Activated naive CD8-positive, alpha-beta T cell treated with anti-CD3 and anti-CD28 coated beads for 36 hours (primary cell): Measurements from ENCODE around the gene GRIK4. TPM values are rescaled to one million over a fixed set of nuclear protein-coding genes. Genes with fewer than 3 reads are reported as not detected.
"Not testable (repeated sequence)": the region's sequence is repeated elsewhere in the genome, so short reads cannot be mapped to it uniquely, and the experiment has no call there.

Experiments used
- DNase-seq: peaks from one replicate; pipeline ENCODE4 v3.0.0; 2021
- H3K27ac Mint-ChIP-seq: one replicate; pipeline ENCODE4 v1.8.0; 2022; ENCODE audit warnings: mild to moderate bottlenecking, moderate library complexity, mixed read lengths
- H3K27me3 Mint-ChIP-seq: one replicate; pipeline ENCODE4 v1.8.0; 2022; ENCODE audit warnings: mild to moderate bottlenecking, mixed read lengths
- H3K36me3 Mint-ChIP-seq: one replicate; pipeline ENCODE4 v1.8.0; 2021; ENCODE audit warnings: mild to moderate bottlenecking, mixed read lengths
- H3K4me1 Mint-ChIP-seq: one replicate; pipeline ENCODE4 v1.8.0; 2021; ENCODE audit warnings: mixed read lengths
- H3K4me3 Mint-ChIP-seq: one replicate; pipeline ENCODE4 v1.8.0; 2022; ENCODE audit warnings: mild to moderate bottlenecking, moderate library complexity, mixed read lengths
- H3K9me3 Mint-ChIP-seq: one replicate; pipeline ENCODE4 v1.8.0; 2022; ENCODE audit warnings: mixed read lengths
- total RNA-seq, 2 experiments: library from RNA; stranded (reverse); gene quantifications; one replicate each; pipeline ENCODE4 v1.2.3, GENCODE V29; 2021

GRIK4 gene
- total RNA-seq, 2 experiments from 2014 or later: 0.40 to 0.43 TPM

GRCh38 chr11:121021718-121022117, 510.2 kb downstream of the GRIK4 start:
- H3K4me1 Mint-ChIP-seq: peaks cover 16% of the 10 kb centered on the region
- not testable (repeated sequence) for H3K27me3 Mint-ChIP-seq, H3K4me3 Mint-ChIP-seq, H3K9me3 Mint-ChIP-seq, H3K36me3 Mint-ChIP-seq, H3K27ac Mint-ChIP-seq, DNase-seq

- peaks cover 4% of the 10 kb centered on the region for H3K27me3 Mint-ChIP-seq
- no peaks in the 10 kb centered on the region for H3K36me3 Mint-ChIP-seq
- H3K9me3 Mint-ChIP-seq: no peaks in the 10 kb centered on the region
- peak; percentile 81 for DNase-seq
- H3K4me1 Mint-ChIP-seq: peaks cover 26% of the 10 kb centered on the region
- H3K4me3 Mint-ChIP-seq: peak within 1 kb of the TSS; percentile 86
- peak within 1 kb of the TSS; percentile 56 for H3K27ac Mint-ChIP-seq
Observed at GRCh38 chr11:121023848-121024751, 512.6 kb downstream of the GRIK4 start, which contains the start of gene TBCEL. TSS of gene TBCEL (plus strand) at chr11:121024102. CDS start at chr11:121045691, 21,589 bp downstream.

GRCh38 chr11:121024989-121025388, 513.4 kb downstream of the GRIK4 start:
- H3K4me3 Mint-ChIP-seq: peak overlapping the region; percentile 86
- no peaks in the 10 kb centered on the region for H3K9me3 Mint-ChIP-seq
- peak overlapping the region; percentile 2 for H3K27ac Mint-ChIP-seq
- no peak for DNase-seq
- peaks cover 2% of the 10 kb centered on the region for H3K36me3 Mint-ChIP-seq
- H3K4me1 Mint-ChIP-seq: peaks cover 31% of the 10 kb centered on the region
- peaks cover 4% of the 10 kb centered on the region for H3K27me3 Mint-ChIP-seq

DNA sequence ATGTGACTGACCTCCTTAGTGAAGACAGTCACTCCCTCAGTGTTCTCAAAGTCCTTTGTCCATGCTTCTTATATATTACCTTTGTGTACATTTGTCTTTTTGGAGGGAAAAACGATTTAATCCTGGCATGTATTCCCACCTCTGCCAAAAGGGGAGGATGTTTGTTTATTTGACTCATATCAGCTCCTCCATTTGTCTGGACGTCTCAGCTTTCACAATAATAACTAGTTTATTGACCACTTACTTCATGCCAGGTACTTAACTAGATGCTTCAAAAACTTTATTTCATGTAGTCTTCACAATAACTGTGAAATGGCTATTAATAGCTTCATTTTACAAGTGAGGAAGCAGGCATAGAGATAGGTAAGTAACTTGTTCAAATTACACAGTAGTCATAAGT, 517.6 kb downstream of the GRIK4 start:
- no peak overlapping the region for H3K4me3 Mint-ChIP-seq
- H3K27ac Mint-ChIP-seq: no peak overlapping the region
- peaks cover 38% of the 10 kb centered on the region for H3K4me1 Mint-ChIP-seq
- DNase-seq: no peak
- peaks cover 8% of the 10 kb centered on the region for H3K36me3 Mint-ChIP-seq
- no peaks in the 10 kb centered on the region for H3K27me3 Mint-ChIP-seq
- H3K9me3 Mint-ChIP-seq: no peaks in the 10 kb centered on the region

DNA sequence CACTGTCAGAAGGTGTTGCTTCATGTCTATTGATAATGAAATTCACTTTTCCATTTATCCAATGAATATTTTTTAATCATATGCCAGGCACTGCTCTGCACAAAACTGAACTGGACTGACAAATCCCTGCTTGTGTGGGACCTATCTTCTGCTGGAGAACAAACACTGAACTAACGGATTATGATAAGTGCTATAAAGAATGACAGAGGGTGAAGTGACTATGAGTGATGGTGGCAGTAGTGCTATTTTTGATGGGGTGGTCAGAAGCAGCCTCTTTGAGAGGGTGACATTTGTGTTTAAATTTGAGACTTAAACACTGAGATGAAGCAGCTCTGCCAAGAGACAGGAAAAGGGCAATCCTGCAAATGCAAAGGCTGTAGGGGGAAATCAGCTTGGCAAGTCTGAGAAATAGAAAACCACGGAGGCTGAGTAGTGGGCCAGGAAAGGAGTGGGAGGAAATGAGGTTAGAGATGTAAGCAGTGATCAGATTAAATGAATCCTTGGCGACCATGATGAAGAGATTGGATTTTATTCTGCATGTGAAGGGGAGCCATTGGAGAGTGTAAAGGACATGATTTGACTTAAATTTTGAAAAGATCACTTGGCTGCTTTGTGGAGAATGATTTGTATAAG, 518.4 kb downstream of the GRIK4 start:
- H3K4me3 Mint-ChIP-seq: no peak overlapping the region
- no peaks in the 10 kb centered on the region for H3K27me3 Mint-ChIP-seq
- no peak for DNase-seq
- H3K9me3 Mint-ChIP-seq: no peaks in the 10 kb centered on the region
- peaks cover 8% of the 10 kb centered on the region for H3K36me3 Mint-ChIP-seq
- peaks cover 38% of the 10 kb centered on the region for H3K4me1 Mint-ChIP-seq
- H3K27ac Mint-ChIP-seq: no peak overlapping the region

- no peak overlapping the region for H3K4me3 Mint-ChIP-seq
- DNase-seq: no peak
- H3K9me3 Mint-ChIP-seq: peaks cover 3% of the 10 kb centered on the region
Observed at GRCh38 chr11:121031167-121031566, 519.6 kb downstream of the GRIK4 start.

GRCh38 chr11:121031648-121032047, 520.1 kb downstream of the GRIK4 start:
- not testable (repeated sequence) for DNase-seq, H3K27ac Mint-ChIP-seq, H3K9me3 Mint-ChIP-seq, H3K4me3 Mint-ChIP-seq, H3K27me3 Mint-ChIP-seq
- Mint-ChIP-seq H3K36me3 (peaks cover 15% of the 10 kb centered on the region), H3K4me1 (peaks cover 43% of the 10 kb centered on the region)

More at GRCh38 chr11:121031167-121031566, 519.6 kb downstream of the GRIK4 start:
- peaks cover 41% of the 10 kb centered on the region for H3K4me1 Mint-ChIP-seq
- H3K27ac Mint-ChIP-seq: no peak overlapping the region
- H3K27me3 Mint-ChIP-seq: no peaks in the 10 kb centered on the region
- H3K36me3 Mint-ChIP-seq: peaks cover 15% of the 10 kb centered on the region

- Mint-ChIP-seq H3K9me3 (peaks cover 4% of the 10 kb centered on the region), H3K36me3 (peaks cover 15% of the 10 kb centered on the region), H3K4me1 (peaks cover 38% of the 10 kb centered on the region), H3K4me3 (no peak overlapping the region), H3K27me3 (no peaks in the 10 kb centered on the region), H3K27ac (no peak overlapping the region)
- no peak for DNase-seq
Observed at GRCh38 chr11:121032546-121032945, 521.0 kb downstream of the GRIK4 start.

- no peak for DNase-seq
- Mint-ChIP-seq H3K9me3 (peaks cover 4% of the 10 kb centered on the region), H3K27me3 (no peaks in the 10 kb centered on the region), H3K36me3 (peaks cover 17% of the 10 kb centered on the region), H3K27ac (no peak overlapping the region), H3K4me3 (no peak overlapping the region), H3K4me1 (peaks cover 40% of the 10 kb centered on the region)
Observed at GRCh38 chr11:121033635-121034034, 522.1 kb downstream of the GRIK4 start.

DNA sequence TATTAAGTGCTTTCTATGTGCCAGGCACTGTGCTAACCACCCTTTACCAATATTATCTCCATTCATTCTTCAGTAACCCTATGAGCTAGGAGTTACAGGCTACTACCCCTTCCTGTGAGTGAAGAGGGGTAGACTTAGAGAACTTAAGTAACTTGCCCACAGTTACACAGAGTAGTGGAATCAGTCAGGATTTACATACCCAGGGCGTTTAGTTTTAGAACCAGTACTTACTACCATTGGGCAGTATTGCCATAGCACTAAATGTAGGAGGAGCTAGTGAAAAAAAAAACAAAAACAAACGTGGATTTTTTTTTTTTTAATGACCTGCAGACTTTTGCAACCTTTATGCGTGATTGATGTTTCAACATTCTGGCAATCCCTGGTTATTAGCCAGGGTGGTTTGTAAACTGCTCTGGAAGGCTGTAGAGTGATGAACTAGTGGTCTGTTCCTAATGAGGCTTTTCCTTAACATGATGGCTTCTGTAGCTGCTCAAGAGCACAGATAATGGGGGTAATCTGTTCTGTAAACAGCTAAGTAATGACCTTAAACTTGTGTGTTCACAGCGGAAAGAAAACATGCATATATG, 523.7 kb downstream of the GRIK4 start:
- DNase-seq: no peak
- Mint-ChIP-seq H3K36me3 (peaks cover 18% of the 10 kb centered on the region), H3K27me3 (no peaks in the 10 kb centered on the region), H3K4me1 (peaks cover 38% of the 10 kb centered on the region), H3K4me3 (no peak overlapping the region), H3K27ac (no peak overlapping the region), H3K9me3 (peaks cover 4% of the 10 kb centered on the region)

GRCh38 chr11:121035780-121036179, 524.2 kb downstream of the GRIK4 start:
- DNase-seq: no peak
- Mint-ChIP-seq H3K27me3 (no peaks in the 10 kb centered on the region), H3K4me3 (no peak overlapping the region), H3K27ac (peak overlapping the region; percentile 38), H3K36me3 (peaks cover 16% of the 10 kb centered on the region), H3K4me1 (peaks cover 35% of the 10 kb centered on the region), H3K9me3 (peaks cover 4% of the 10 kb centered on the region)

GRCh38 chr11:121037016-121037415, 525.5 kb downstream of the GRIK4 start:
- H3K4me1 Mint-ChIP-seq: peaks cover 38% of the 10 kb centered on the region
- H3K27me3 Mint-ChIP-seq: no peaks in the 10 kb centered on the region
- peaks cover 4% of the 10 kb centered on the region for H3K9me3 Mint-ChIP-seq
- H3K27ac Mint-ChIP-seq: no peak overlapping the region
- H3K4me3 Mint-ChIP-seq: no peak overlapping the region
- no peak for DNase-seq
- peaks cover 16% of the 10 kb centered on the region for H3K36me3 Mint-ChIP-seq
